HEK293 (cell line): ENCODE results near the gene SLC22A8.

ENCODE experiments used
- CTCF ChIA-PET: fragments of 350-600 bp; formaldehyde crosslinking; extraction: SDS; loops from one replicate; lab custom pipeline; 2021; ENCODE audit warnings: antibody characterized with exemption; lab: Yijun Ruan, JAX
- POLR2A ChIA-PET: fragments of 300-600 bp; formaldehyde crosslinking; extraction: SDS; loops from one replicate; lab custom pipeline; 2020; ENCODE audit warnings: antibody characterized with exemption, inconsistent platforms; lab: Yijun Ruan, JAX
- H3K27ac ChIP-seq: fragments of 200-500 bp; sonication (Bioruptor generic); 2 replicates; pipeline ENCODE4 v1.5.1; 2014; ENCODE audit warnings: low read depth, low read length, control low read depth, inconsistent platforms; ENCODE audit errors: extremely low read depth
- H3K36me3 ChIP-seq, 2 experiments: fragments of 200-500 bp in 1 of 2; sonication (Bioruptor generic) in 1 of 2; 1 replicate in 1 of 2; 2 replicates in 1 of 2; pipeline ENCODE4 v1.5.1; 2014 to 2017; ENCODE audit warnings: inconsistent platforms in 2 of 2, low read length in 2 of 2; ENCODE audit not compliant: control insufficient read depth in 2 of 2, insufficient read depth in 1 of 2
- H3K4me1 ChIP-seq: fragments of 200-500 bp; sonication (Bioruptor generic); 2 replicates; pipeline ENCODE4 v1.5.1; 2014; ENCODE audit warnings: mild to moderate bottlenecking, low read length, inconsistent platforms; ENCODE audit not compliant: control insufficient read depth, insufficient read depth
- H3K4me3 ChIP-seq: 2 replicates; pipeline ENCODE4 v1.5.1; 2011; ENCODE audit warnings: low read depth, mild to moderate bottlenecking, control low read depth, low read length, moderate library complexity
- H3K9me3 ChIP-seq: fragments of 200-500 bp; sonication (Bioruptor generic); 2 replicates; pipeline ENCODE4 v1.5.1; 2014; ENCODE audit warnings: low read depth, low read length, inconsistent platforms; ENCODE audit not compliant: control insufficient read depth, insufficient read depth
- EGR2 ChIP-seq: fragments of 450-650 bp; formaldehyde crosslinking; IDR thresholded peaks from 2 replicates; pipeline ENCODE4 v1.5.1; 2016; ENCODE audit warnings: low read depth, missing biosample characterization, missing genetic modification characterization
- MEIS1 ChIP-seq: sonication (generic); formaldehyde crosslinking; IDR thresholded peaks from 2 replicates; pipeline ENCODE4 v1.8.1; 2022; ENCODE audit warnings: missing genetic modification reagents, mild to moderate bottlenecking, borderline replicate concordance
- OVOL3 ChIP-seq: fragments of 450-650 bp; formaldehyde crosslinking; IDR thresholded peaks from 2 replicates; pipeline ENCODE4 v1.5.1; 2016; ENCODE audit warnings: missing biosample characterization, missing genetic modification characterization
- ZFP3 ChIP-seq: fragments of 450-650 bp; formaldehyde crosslinking; IDR thresholded peaks from 2 replicates; pipeline ENCODE4 v1.5.1; 2016; ENCODE audit warnings: low read depth, missing biosample characterization, missing genetic modification characterization
- ZNF133 ChIP-seq: fragments of 450-650 bp; formaldehyde crosslinking; IDR thresholded peaks from 2 replicates; pipeline ENCODE4 v1.5.1; 2016; ENCODE audit warnings: missing biosample characterization, missing genetic modification characterization
- ZNF311 ChIP-seq: fragments of 450-650 bp; formaldehyde crosslinking; IDR thresholded peaks from 2 replicates; pipeline ENCODE4 v1.5.1; 2017; ENCODE audit warnings: missing biosample characterization, missing genetic modification characterization, borderline replicate concordance
- ZNF548 ChIP-seq: fragments of 450-650 bp; formaldehyde crosslinking; IDR thresholded peaks from 2 replicates; pipeline ENCODE4 v1.5.1; 2016; ENCODE audit warnings: missing biosample characterization, missing genetic modification characterization
- ZNF571 ChIP-seq: fragments of 450-650 bp; formaldehyde crosslinking; IDR thresholded peaks from 2 replicates; pipeline ENCODE4 v1.5.0; 2017; ENCODE audit warnings: missing biosample characterization, missing genetic modification characterization
- ZNF585B ChIP-seq: fragments of 450-650 bp; formaldehyde crosslinking; IDR thresholded peaks from 2 replicates; pipeline ENCODE4 v1.5.1; 2016; ENCODE audit warnings: missing biosample characterization, missing genetic modification characterization
- ZSCAN23 ChIP-seq: fragments of 450-650 bp; formaldehyde crosslinking; IDR thresholded peaks from 2 replicates; pipeline ENCODE4 v1.5.1; 2016; ENCODE audit warnings: missing biosample characterization, missing genetic modification characterization
- TF ChIP-seq, protein P1 (sequence below): fragments of 450-650 bp; formaldehyde crosslinking; IDR thresholded peaks from 2 replicates; pipeline ENCODE4 v1.5.1; 2017; ENCODE audit warnings: missing biosample characterization, missing genetic modification characterization
- TF ChIP-seq, protein P2 (sequence below): fragments of 450-650 bp; formaldehyde crosslinking; IDR thresholded peaks from 2 replicates; pipeline ENCODE4 v1.5.1; 2016; ENCODE audit warnings: missing biosample characterization, missing genetic modification characterization
- TF ChIP-seq, protein P3 (sequence below): fragments of 450-650 bp; formaldehyde crosslinking; IDR thresholded peaks from 2 replicates; pipeline ENCODE4 v1.5.1; 2016; ENCODE audit warnings: missing biosample characterization, missing genetic modification characterization, low read depth
- TF ChIP-seq, protein P4 (sequence below): fragments of 450-650 bp; formaldehyde crosslinking; IDR thresholded peaks from 2 replicates; pipeline ENCODE4 v1.5.1; 2016; ENCODE audit warnings: missing biosample characterization, missing genetic modification characterization

Gene SLC22A8

DNA sequence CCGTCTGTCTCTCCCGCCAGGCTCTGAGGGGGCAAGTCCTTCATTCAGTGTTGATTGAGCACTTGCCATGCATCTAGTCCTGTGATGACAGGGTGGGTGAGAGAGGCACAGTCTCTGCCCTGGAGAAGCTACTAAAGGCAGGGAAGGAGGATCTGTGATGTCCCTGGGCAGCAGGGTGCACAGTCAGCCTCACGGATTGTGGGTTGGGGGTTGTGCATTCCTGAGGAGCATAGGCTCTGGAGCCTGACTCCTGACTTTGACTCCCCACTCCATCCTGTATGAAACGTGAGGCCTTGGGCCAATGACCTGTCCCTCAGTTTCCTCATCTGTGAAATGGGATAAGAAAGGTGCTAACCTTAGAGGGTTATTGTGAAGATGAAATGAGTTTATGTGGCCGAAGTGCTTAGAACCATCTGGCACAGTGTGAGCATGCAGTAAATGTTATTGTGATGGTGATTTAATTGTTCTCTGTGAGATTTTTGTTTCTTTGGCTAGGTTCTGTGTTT, 4.7 kb downstream of the SLC22A8 start (continued):
- TF ChIP-seq, protein P1, sequence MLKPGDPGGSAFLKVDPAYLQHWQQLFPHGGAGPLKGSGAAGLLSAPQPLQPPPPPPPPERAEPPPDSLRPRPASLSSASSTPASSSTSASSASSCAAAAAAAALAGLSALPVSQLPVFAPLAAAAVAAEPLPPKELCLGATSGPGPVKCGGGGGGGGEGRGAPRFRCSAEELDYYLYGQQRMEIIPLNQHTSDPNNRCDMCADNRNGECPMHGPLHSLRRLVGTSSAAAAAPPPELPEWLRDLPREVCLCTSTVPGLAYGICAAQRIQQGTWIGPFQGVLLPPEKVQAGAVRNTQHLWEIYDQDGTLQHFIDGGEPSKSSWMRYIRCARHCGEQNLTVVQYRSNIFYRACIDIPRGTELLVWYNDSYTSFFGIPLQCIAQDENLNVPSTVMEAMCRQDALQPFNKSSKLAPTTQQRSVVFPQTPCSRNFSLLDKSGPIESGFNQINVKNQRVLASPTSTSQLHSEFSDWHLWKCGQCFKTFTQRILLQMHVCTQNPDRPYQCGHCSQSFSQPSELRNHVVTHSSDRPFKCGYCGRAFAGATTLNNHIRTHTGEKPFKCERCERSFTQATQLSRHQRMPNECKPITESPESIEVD (tag by site-specific recombination), result no peak
- no peak for TF ChIP-seq OVOL3 (tag by site-specific recombination)
- no peak for TF ChIP-seq ZSCAN23
- no peak for TF ChIP-seq ZNF585B (tag by site-specific recombination)
- TF ChIP-seq EGR2, result no peak
- TF ChIP-seq, protein P2, sequence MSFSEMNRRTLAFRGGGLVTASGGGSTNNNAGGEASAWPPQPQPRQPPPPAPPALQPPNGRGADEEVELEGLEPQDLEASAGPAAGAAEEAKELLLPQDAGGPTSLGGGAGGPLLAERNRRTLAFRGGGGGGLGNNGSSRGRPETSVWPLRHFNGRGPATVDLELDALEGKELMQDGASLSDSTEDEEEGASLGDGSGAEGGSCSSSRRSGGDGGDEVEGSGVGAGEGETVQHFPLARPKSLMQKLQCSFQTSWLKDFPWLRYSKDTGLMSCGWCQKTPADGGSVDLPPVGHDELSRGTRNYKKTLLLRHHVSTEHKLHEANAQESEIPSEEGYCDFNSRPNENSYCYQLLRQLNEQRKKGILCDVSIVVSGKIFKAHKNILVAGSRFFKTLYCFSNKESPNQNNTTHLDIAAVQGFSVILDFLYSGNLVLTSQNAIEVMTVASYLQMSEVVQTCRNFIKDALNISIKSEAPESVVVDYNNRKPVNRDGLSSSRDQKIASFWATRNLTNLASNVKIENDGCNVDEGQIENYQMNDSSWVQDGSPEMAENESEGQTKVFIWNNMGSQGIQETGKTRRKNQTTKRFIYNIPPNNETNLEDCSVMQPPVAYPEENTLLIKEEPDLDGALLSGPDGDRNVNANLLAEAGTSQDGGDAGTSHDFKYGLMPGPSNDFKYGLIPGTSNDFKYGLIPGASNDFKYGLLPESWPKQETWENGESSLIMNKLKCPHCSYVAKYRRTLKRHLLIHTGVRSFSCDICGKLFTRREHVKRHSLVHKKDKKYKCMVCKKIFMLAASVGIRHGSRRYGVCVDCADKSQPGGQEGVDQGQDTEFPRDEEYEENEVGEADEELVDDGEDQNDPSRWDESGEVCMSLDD (tag by site-specific recombination), result no peak
- TF ChIP-seq, all 188 proteins: peak for 0

DNA sequence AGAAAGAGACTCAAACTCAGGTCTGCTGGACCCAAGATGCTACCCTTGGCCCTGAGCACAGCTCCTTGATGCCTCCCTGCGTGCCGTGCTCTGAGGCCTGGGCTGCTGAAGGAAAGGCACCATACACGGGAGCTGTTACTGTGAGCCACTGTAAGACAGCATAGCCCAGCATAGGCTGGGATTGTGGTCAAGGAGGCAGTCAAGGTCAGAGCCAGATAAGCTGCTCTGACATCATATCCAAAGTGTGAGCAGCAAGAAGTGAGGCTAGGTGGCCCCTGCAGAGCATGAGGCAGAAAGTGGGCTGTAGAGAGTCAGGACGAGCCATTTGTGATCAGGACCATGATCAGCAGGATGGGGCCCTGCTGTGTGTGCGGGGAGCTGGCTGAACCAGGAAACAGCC, 7.7 kb downstream of the SLC22A8 start:
- H3K9me3 ChIP-seq, result no peaks in the 10 kb centered on the region
- H3K27ac ChIP-seq, result no peak overlapping the region
- H3K4me1 ChIP-seq, result no peaks in the 10 kb centered on the region
- no peak overlapping the region for H3K4me3 ChIP-seq
- POLR2A ChIA-PET, result interaction anchor here (0.7 to 0.8 kb wide), 2 partner anchors 10 kb away, joined by 3 to 4 read pairs; no protein-coding TSS in a partner anchor
- TF ChIP-seq ZNF133 (no peak), ZNF548 (tag by site-specific recombination) (no peak), ZFP3 (no peak), MEIS1 (no peak)
- TF ChIP-seq, protein P3, sequence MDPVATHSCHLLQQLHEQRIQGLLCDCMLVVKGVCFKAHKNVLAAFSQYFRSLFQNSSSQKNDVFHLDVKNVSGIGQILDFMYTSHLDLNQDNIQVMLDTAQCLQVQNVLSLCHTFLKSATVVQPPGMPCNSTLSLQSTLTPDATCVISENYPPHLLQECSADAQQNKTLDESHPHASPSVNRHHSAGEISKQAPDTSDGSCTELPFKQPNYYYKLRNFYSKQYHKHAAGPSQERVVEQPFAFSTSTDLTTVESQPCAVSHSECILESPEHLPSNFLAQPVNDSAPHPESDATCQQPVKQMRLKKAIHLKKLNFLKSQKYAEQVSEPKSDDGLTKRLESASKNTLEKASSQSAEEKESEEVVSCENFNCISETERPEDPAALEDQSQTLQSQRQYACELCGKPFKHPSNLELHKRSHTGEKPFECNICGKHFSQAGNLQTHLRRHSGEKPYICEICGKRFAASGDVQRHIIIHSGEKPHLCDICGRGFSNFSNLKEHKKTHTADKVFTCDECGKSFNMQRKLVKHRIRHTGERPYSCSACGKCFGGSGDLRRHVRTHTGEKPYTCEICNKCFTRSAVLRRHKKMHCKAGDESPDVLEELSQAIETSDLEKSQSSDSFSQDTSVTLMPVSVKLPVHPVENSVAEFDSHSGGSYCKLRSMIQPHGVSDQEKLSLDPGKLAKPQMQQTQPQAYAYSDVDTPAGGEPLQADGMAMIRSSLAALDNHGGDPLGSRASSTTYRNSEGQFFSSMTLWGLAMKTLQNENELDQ (tag by site-specific recombination), result no peak
- H3K36me3 ChIP-seq, result no peaks in the 10 kb centered on the region
- CTCF ChIA-PET, result interaction anchor here (0.6 to 3.5 kb wide), 9 partner anchors 13 to 471 kb away, joined by 3 to 21 read pairs (median 4); no protein-coding TSS in a partner anchor

DNA sequence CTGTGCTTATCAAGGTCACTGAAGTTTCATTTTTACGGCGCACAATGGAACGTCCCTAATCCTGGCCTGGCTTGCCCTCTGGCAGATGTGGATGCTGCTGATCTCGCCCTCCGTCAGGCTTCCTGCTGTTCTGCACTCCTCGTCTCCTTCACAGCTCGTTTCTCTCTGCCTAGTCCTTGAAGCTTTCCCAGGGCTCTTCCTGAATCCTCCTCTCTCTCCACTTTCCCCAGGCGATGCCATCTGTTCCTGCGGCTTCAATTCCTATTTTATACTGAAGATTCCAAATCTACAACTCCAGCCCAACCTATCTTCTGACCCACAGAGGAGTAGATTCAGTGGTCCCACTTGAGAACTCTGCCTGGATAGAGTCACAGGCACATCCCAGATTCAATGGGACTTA, 14.2 kb downstream of the SLC22A8 start:
- TF ChIP-seq, protein P4, sequence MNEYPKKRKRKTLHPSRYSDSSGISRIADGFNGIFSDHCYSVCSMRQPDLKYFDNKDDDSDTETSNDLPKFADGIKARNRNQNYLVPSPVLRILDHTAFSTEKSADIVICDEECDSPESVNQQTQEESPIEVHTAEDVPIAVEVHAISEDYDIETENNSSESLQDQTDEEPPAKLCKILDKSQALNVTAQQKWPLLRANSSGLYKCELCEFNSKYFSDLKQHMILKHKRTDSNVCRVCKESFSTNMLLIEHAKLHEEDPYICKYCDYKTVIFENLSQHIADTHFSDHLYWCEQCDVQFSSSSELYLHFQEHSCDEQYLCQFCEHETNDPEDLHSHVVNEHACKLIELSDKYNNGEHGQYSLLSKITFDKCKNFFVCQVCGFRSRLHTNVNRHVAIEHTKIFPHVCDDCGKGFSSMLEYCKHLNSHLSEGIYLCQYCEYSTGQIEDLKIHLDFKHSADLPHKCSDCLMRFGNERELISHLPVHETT, result no peak
- TF ChIP-seq ZNF571 (tag by site-specific recombination), result no peak
- no peak for TF ChIP-seq ZNF311 (tag by site-specific recombination)
- ChIA-PET CTCF (interaction anchor here (0.7 to 1.1 kb wide), 2 partner anchors 22 to 26 kb away, joined by 4 to 10 read pairs; no protein-coding TSS in a partner anchor), POLR2A (no interaction called here)
- H3K4me1 ChIP-seq, result no peaks in the 10 kb centered on the region
- no peak overlapping the region for H3K4me3 ChIP-seq
- no peak overlapping the region for H3K27ac ChIP-seq
- no peaks in the 10 kb centered on the region for H3K9me3 ChIP-seq
- H3K36me3 ChIP-seq, result no peaks in the 10 kb centered on the region
